H9 (cell line): ENCODE measurements around the gene KIF11. TPM values are rescaled to one million over a fixed set of nuclear protein-coding genes. Genes with fewer than 3 reads are reported as not detected.

Experiments
- DNase-seq: peaks from one replicate; pipeline ENCODE4 v3.0.0-alpha.2; 2017
- H2AFZ ChIP-seq: one replicate; pipeline ENCODE4 v1.6.1; 2013; ENCODE audit warnings: mild to moderate bottlenecking, low read length, control low read depth, moderate library complexity
- H2AK5ac ChIP-seq: 2 replicates; pipeline ENCODE4 v1.6.1; 2013; ENCODE audit warnings: low read length, control low read depth, mixed read lengths; ENCODE audit not compliant: insufficient read length
- H2BK120ac ChIP-seq: one replicate; pipeline ENCODE4 v1.6.1; 2013; ENCODE audit warnings: low read depth, mild to moderate bottlenecking, low read length, control low read depth, inconsistent platforms; ENCODE audit not compliant: poor library complexity, severe bottlenecking
- H2BK12ac ChIP-seq: 2 replicates; pipeline ENCODE4 v1.6.1; 2013; ENCODE audit warnings: low read length, control low read depth, mixed read lengths, low read depth; ENCODE audit not compliant: insufficient read length
- H2BK15ac ChIP-seq: 2 replicates; pipeline ENCODE4 v1.6.1; 2013; ENCODE audit warnings: low read depth, low read length, control low read depth
- H2BK20ac ChIP-seq: one replicate; pipeline ENCODE4 v1.6.1; 2013; ENCODE audit warnings: low read depth, mild to moderate bottlenecking, low read length, control low read depth, inconsistent platforms; ENCODE audit not compliant: poor library complexity, severe bottlenecking
- H2BK5ac ChIP-seq: 2 replicates; pipeline ENCODE4 v1.6.1; 2013; ENCODE audit warnings: low read length, control low read depth, mixed read lengths; ENCODE audit not compliant: insufficient read length
- H3K14ac ChIP-seq: 2 replicates; pipeline ENCODE4 v1.6.1; 2013; ENCODE audit warnings: low read length, control low read depth; ENCODE audit not compliant: insufficient read depth
- H3K18ac ChIP-seq: 2 replicates; pipeline ENCODE4 v1.6.1; 2013; ENCODE audit warnings: low read depth, mild to moderate bottlenecking, mixed read lengths, low read length, control low read depth; ENCODE audit not compliant: insufficient read length
- H3K23ac ChIP-seq: 2 replicates; pipeline ENCODE4 v1.6.1; 2013; ENCODE audit warnings: low read length, control low read depth, mixed read lengths, low read depth; ENCODE audit not compliant: insufficient read length
- H3K23me2 ChIP-seq: 2 replicates; pipeline ENCODE4 v1.6.1; 2013; ENCODE audit warnings: low read depth, mild to moderate bottlenecking, mixed read lengths, low read length, control low read depth; ENCODE audit not compliant: insufficient read length, poor library complexity, severe bottlenecking
- H3K27ac ChIP-seq: 2 replicates; pipeline ENCODE4 v1.5.1; 2013; ENCODE audit warnings: low read length, control low read depth, mixed read lengths, low read depth; ENCODE audit not compliant: insufficient read length
- H3K27me3 ChIP-seq: 2 replicates; pipeline ENCODE4 v1.6.1; 2013; ENCODE audit warnings: low read length, control low read depth, inconsistent platforms; ENCODE audit not compliant: insufficient read depth
- H3K4ac ChIP-seq: 2 replicates; pipeline ENCODE4 v1.6.1; 2013; ENCODE audit warnings: low read depth, mild to moderate bottlenecking, control low read depth, inconsistent platforms, low read length, moderate library complexity
- H3K4me1 ChIP-seq: 2 replicates; pipeline ENCODE4 v1.6.1; 2013; ENCODE audit warnings: low read length, control low read depth, inconsistent platforms; ENCODE audit not compliant: insufficient read depth
- H3K4me2 ChIP-seq: 2 replicates; pipeline ENCODE4 v1.6.1; 2013; ENCODE audit warnings: low read length, control low read depth, mixed read lengths; ENCODE audit not compliant: insufficient read length, insufficient read depth
- H3K56ac ChIP-seq: 2 replicates; pipeline ENCODE4 v1.6.1; 2013; ENCODE audit warnings: low read depth, mild to moderate bottlenecking, mixed read lengths, low read length, control low read depth; ENCODE audit not compliant: insufficient read length
- H3K79me1 ChIP-seq: 2 replicates; pipeline ENCODE4 v1.6.1; 2013; ENCODE audit warnings: low read depth, mild to moderate bottlenecking, moderate library complexity, low read length, control low read depth, inconsistent platforms; ENCODE audit not compliant: insufficient read depth, poor library complexity, severe bottlenecking
- H3K79me2 ChIP-seq: 2 replicates; pipeline ENCODE4 v1.6.1; 2013; ENCODE audit warnings: low read length, control low read depth, inconsistent platforms; ENCODE audit not compliant: insufficient read depth
- H3K9ac ChIP-seq: 2 replicates; pipeline ENCODE4 v1.6.1; 2013; ENCODE audit warnings: low read length, control low read depth, mixed read lengths; ENCODE audit not compliant: insufficient read length; ENCODE audit errors: extremely low read depth
- H3K9me3 ChIP-seq: one replicate; pipeline ENCODE4 v1.6.1; 2013; ENCODE audit warnings: low read depth, low read length, inconsistent platforms; ENCODE audit not compliant: control insufficient read depth
- H3T11ph ChIP-seq: one replicate; pipeline ENCODE4 v1.6.1; 2013; ENCODE audit warnings: mild to moderate bottlenecking, low read length, control low read depth, inconsistent platforms
- H4K20me1 ChIP-seq: one replicate; pipeline ENCODE4 v1.6.1; 2013; ENCODE audit not compliant: control insufficient read depth, insufficient read length, insufficient read depth
- H4K5ac ChIP-seq: 2 replicates; pipeline ENCODE4 v1.6.1; 2013; ENCODE audit warnings: low read depth, mild to moderate bottlenecking, mixed read lengths, low read length, control low read depth; ENCODE audit not compliant: insufficient read length
- H4K8ac ChIP-seq: replicated peaks from 2 replicates; pipeline ENCODE4 v1.6.1; 2013; ENCODE audit warnings: low read length, control low read depth, mixed read lengths, low read depth; ENCODE audit not compliant: insufficient read length
- H4K91ac ChIP-seq: 2 replicates; pipeline ENCODE4 v1.6.1; 2013; ENCODE audit warnings: low read depth, mild to moderate bottlenecking, moderate library complexity, mixed read lengths, low read length, control low read depth; ENCODE audit not compliant: insufficient read length
- H3K27ac Mint-ChIP-seq, 3 experiments: 2 replicates in 2 of 3; 3 replicates in 1 of 3; pipeline ENCODE4 v1.8.0; 2020 to 2021; ENCODE audit warnings: mixed read lengths in 3 of 3, mild to moderate bottlenecking in 1 of 3, moderate library complexity in 1 of 3
- H3K27me3 Mint-ChIP-seq: 2 replicates; pipeline ENCODE4 v1.8.0; 2021; ENCODE audit warnings: low read depth, mild to moderate bottlenecking, moderate library complexity, mixed read lengths
- H3K36me3 Mint-ChIP-seq, 3 experiments: 2 replicates in 2 of 3; 3 replicates in 1 of 3; pipeline ENCODE4 v1.8.0; 2020 to 2021; ENCODE audit warnings: low read depth in 3 of 3, mixed read lengths in 3 of 3; ENCODE audit not compliant: insufficient read depth in 1 of 3
- H3K4me1 Mint-ChIP-seq, 2 experiments: 2 replicates each; pipeline ENCODE4 v1.8.0; 2020; ENCODE audit warnings: mixed read lengths in 2 of 2
- H3K4me3 Mint-ChIP-seq, 2 experiments: 2 replicates in 1 of 2; 3 replicates in 1 of 2; pipeline ENCODE4 v1.8.0; 2020 to 2021; ENCODE audit warnings: mild to moderate bottlenecking in 2 of 2, mixed read lengths in 2 of 2, moderate library complexity in 1 of 2
- H3K9me3 Mint-ChIP-seq, 2 experiments: 2 replicates in 1 of 2; 3 replicates in 1 of 2; pipeline ENCODE4 v1.8.0; 2020; ENCODE audit warnings: mild to moderate bottlenecking in 2 of 2, mixed read lengths in 2 of 2, moderate library complexity in 1 of 2
- CTCF ChIP-seq: fragments of 200-600 bp; sonication (generic); conservative IDR thresholded peaks from 3 replicates; pipeline ENCODE4 v1.8.0; 2021; ENCODE audit warnings: antibody characterized with exemption, mild to moderate bottlenecking
- WGBS: extraction: QIAGEN DNeasy Blood & Tissue Kit; methylation state at CpG from one replicate; pipeline ENCODE4 v1.1.7; 2013; ENCODE audit warnings: missing lambda C conversion rate, low lambda C conversion rate, mixed read lengths; ENCODE audit not compliant: insufficient read length; ENCODE audit errors: extremely low coverage; 5-methylcytosine and 5-hydroxymethylcytosine counted together
- total RNA-seq: library from RNA; stranded (reverse); gene quantifications from 2 replicates; pipeline ENCODE4 v1.2.1, GENCODE V29; 2021

Gene KIF11
- total RNA-seq, 1 experiment from 2014 or later: 54.4 TPM

DNA sequence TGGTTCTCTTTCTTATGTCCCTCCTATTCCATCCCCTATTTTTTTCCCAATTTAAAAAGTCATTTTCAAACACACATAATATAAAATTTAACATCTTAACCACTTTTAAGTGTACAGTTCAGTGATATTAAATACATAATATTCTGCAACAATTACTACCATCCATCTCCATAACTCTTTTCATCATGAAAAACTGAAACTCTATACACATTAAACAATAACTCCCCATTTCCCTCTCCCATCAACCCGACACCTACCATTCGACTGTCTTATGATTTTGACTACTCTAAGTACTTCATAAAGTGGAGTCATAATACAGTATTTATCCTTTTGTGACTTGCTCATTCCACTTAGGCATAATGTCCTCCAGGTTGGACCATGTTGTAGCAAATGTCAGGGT, 2.6 kb downstream of the KIF11 start:
- Histone ChIP-seq H3K9me3 (no peaks in the 10 kb centered on the region), H3K4ac (no peak overlapping the region), H3K4me1 (no peaks in the 10 kb centered on the region), H3K27ac (no peak overlapping the region), H2BK5ac (no peak overlapping the region), H4K91ac (no peak overlapping the region), H2BK15ac (no peak overlapping the region), H4K5ac (no peak overlapping the region), H3K56ac (no peak overlapping the region), H3K14ac (no peak overlapping the region), H2BK120ac (no peak overlapping the region), H2BK12ac (no peak overlapping the region), H3K27me3 (no peaks in the 10 kb centered on the region), H3K79me1 (peaks cover 6% of the 10 kb centered on the region), H3T11ph (no peak overlapping the region), H3K23ac (no peak overlapping the region), H2AK5ac (no peak overlapping the region), H4K20me1 (no peaks in the 10 kb centered on the region), H3K9ac (no peak overlapping the region), H2AFZ (no peak overlapping the region), H3K4me2 (no peak overlapping the region), H3K79me2 (peaks cover 53% of the 10 kb centered on the region), H2BK20ac (no peak overlapping the region), H3K23me2 (peaks cover 11% of the 10 kb centered on the region), H3K18ac (no peak overlapping the region), H4K8ac (no peak overlapping the region)
- WGBS: 100% methylated on average over 2 of the region's 2 CpGs
- H3K27ac Mint-ChIP-seq: peak overlapping the region in 1 of 3 experiments; percentile 36; a peak in 1 of 7 replicates
- no peaks in the 10 kb centered on the region; the same call in 1 of the 2 replicates for H3K27me3 Mint-ChIP-seq
- no peaks in the 10 kb centered on the region for H3K9me3 Mint-ChIP-seq
- H3K4me1 Mint-ChIP-seq: peaks cover 39 to 47% of the 10 kb centered on the region in 2 experiments
- DNase-seq: no peak
- no peak for TF ChIP-seq CTCF
- peaks cover 0 to 5% (median 0%) of the 10 kb centered on the region in 3 experiments; a peak in 2 of 7 replicates for H3K36me3 Mint-ChIP-seq
- H3K4me3 Mint-ChIP-seq: peak overlapping the region; percentile 96
